HL-60 (cell line): ENCODE measurements around the gene HDAC7.

Experiments
- GABPA ChIP-seq: IDR thresholded peaks from 2 replicates; pipeline ENCODE4 v1.6.1; 2012; ENCODE audit warnings: low read depth
- POLR2AphosphoS5 ChIP-seq: IDR thresholded peaks from 2 replicates; pipeline ENCODE4 v1.6.1; 2012; ENCODE audit warnings: low read depth
- TF ChIP-seq, protein P1 (sequence below): IDR thresholded peaks from one replicate; pipeline ENCODE4 v1.5.1; 2011; ENCODE audit warnings: low read length, control low read depth, inconsistent platforms; ENCODE audit not compliant: insufficient read depth
- TF ChIP-seq, protein P2 (sequence below): IDR thresholded peaks from 2 replicates; pipeline ENCODE4 v1.6.1; 2012; ENCODE audit warnings: low read depth; ENCODE audit not compliant: insufficient replicate concordance

DNA sequence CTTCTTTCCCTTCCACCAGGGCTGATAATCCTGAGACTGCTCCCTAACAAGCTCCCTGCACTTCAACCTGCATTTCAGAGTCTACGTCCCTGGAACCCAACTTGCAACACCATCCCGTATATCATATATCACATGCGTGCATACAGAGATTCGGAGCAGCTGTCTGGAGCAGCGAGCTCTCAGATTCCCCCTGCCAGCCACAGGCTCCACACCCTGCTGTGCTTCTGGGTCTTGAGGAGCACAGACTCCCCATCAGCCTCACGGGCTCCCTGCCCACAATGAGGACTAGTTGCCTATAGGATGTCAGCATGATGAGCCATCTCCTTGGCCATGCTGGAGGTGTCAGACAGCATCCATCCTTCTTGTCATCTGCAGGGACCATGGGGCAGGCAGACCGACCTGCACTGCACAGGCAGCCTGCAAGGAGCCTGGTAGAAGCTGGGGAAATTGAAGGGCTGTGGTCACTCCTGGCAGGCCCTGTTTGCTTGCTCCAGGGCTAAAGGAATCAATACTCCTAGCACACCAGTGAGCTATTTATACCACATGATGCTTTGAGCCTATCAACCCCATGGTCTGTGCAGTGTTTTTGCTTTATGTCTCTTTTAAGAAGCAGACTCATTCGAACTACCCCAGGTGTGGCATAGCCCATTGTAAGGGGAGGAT lies 19.6 kb upstream of the HDAC7 start:
- TF ChIP-seq, protein P1, sequence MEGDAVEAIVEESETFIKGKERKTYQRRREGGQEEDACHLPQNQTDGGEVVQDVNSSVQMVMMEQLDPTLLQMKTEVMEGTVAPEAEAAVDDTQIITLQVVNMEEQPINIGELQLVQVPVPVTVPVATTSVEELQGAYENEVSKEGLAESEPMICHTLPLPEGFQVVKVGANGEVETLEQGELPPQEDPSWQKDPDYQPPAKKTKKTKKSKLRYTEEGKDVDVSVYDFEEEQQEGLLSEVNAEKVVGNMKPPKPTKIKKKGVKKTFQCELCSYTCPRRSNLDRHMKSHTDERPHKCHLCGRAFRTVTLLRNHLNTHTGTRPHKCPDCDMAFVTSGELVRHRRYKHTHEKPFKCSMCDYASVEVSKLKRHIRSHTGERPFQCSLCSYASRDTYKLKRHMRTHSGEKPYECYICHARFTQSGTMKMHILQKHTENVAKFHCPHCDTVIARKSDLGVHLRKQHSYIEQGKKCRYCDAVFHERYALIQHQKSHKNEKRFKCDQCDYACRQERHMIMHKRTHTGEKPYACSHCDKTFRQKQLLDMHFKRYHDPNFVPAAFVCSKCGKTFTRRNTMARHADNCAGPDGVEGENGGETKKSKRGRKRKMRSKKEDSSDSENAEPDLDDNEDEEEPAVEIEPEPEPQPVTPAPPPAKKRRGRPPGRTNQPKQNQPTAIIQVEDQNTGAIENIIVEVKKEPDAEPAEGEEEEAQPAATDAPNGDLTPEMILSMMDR: no peak
- no peak for TF ChIP-seq GABPA
- TF ChIP-seq, protein P2, sequence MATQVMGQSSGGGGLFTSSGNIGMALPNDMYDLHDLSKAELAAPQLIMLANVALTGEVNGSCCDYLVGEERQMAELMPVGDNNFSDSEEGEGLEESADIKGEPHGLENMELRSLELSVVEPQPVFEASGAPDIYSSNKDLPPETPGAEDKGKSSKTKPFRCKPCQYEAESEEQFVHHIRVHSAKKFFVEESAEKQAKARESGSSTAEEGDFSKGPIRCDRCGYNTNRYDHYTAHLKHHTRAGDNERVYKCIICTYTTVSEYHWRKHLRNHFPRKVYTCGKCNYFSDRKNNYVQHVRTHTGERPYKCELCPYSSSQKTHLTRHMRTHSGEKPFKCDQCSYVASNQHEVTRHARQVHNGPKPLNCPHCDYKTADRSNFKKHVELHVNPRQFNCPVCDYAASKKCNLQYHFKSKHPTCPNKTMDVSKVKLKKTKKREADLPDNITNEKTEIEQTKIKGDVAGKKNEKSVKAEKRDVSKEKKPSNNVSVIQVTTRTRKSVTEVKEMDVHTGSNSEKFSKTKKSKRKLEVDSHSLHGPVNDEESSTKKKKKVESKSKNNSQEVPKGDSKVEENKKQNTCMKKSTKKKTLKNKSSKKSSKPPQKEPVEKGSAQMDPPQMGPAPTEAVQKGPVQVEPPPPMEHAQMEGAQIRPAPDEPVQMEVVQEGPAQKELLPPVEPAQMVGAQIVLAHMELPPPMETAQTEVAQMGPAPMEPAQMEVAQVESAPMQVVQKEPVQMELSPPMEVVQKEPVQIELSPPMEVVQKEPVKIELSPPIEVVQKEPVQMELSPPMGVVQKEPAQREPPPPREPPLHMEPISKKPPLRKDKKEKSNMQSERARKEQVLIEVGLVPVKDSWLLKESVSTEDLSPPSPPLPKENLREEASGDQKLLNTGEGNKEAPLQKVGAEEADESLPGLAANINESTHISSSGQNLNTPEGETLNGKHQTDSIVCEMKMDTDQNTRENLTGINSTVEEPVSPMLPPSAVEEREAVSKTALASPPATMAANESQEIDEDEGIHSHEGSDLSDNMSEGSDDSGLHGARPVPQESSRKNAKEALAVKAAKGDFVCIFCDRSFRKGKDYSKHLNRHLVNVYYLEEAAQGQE: no peak
- TF ChIP-seq POLR2AphosphoS5: no peak
